HG02678 (cell line): ENCODE results near the gene ABCA13.
A peak's percentile ranks its signal among the peaks of the same experiment; 100 is the strongest.

ENCODE experiments used
- ATAC-seq: cut with Tn5 transposase; IDR thresholded peaks from one replicate; pipeline ENCODE4 v1.9.1; 2021; ENCODE audit warnings: mild to moderate bottlenecking, moderate library complexity; ENCODE audit not compliant: unreplicated experiment

The ABCA13 gene

DNA sequence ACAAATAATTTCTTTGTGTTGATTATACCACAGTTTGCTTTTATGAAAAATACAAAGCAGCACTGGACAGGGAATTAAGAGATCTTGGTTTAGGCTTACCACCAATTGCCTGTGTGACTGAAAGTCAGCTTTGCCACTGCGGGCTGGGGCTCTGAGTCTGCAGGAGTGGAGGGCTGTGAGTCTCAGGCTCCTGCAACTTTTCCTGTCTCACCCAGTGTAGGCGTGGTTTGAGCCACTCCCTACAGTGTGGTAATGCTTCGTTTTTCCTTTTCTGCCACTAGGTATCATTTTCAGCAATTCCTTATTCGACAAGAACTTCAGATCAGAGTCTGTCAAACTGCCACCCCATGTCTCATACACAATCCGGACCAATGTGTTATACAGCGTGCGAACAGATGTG lies 180.6 kb downstream of the ABCA13 start:
- no peak for ATAC-seq

DNA sequence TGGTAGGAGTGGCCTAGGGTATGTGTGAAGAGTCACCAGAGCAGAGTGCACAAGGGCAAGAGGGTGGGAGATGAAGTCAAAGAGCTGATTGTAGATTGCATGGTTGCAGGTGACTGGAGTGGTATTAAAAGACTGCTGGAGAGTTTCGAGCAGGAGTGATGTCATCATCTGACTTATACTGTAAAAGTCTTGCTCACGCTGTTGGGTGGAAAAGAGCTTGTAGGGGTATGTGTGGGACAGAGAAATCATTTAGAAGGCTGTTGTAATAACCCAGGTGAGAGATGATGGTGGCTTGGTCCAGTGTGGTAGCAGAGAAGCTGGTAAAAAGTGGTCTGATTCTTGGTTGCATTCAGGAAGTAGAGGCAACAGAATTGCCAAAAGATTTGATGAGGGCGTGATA lies 184.1 kb downstream of the ABCA13 start:
- no peak for ATAC-seq

DNA sequence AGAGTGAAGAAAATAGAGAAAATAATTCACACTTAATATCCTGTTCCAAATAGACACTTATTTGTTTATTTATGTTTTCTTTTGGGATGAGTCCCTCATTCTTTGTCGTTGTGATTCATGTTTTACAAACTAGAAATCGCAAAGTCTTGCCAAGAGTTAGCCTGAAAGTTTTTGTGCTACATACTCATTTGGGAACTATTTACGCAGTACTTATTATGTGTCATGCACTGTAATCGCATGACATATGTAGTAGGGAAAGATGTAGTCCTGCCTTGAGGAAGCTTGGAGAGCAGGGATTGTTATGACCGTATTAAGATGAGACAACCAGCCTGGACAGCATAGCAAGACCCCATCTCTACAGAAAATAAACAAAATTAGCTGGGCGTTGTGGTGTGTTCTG lies 189.3 kb downstream of the ABCA13 start:
- no peak for ATAC-seq

DNA sequence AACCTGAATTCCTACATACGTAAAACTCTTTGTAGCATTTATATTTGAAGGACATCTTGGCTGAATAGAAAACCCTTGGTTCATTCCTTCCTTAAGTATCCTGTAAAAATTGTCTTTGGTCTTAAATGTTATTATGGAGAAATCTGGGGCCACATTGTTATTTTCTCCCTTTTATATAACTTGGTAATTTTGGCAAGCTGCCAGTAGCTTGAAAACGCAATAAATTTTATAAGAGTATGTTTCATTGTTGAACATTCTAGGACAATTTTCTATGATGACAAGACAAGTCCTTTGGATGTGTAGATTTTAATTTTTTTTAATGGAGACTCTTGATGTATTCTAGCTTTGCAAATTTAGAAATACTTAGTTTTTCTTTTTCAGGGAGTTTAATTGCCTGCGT lies 191.9 kb downstream of the ABCA13 start:
- no peak for ATAC-seq

DNA sequence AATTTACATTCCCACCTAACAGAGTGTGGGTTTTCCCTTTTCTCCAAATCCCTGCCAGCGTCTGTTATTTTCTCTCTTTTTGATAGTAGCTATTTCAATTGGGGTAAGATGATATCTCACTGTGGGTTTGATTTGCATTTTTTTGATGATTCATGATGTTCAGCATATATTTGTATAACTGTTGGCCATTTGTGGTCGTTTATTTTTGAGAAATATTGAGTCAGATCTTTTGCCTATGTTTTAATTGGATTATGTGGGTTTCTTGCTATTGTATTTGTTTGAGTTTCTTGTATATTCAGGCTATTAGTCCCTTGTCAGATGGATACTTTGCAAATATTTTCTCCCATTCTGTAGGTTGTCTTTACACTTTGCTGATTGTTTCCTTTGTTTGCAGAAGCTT lies 193.8 kb downstream of the ABCA13 start:
- no peak for ATAC-seq

DNA sequence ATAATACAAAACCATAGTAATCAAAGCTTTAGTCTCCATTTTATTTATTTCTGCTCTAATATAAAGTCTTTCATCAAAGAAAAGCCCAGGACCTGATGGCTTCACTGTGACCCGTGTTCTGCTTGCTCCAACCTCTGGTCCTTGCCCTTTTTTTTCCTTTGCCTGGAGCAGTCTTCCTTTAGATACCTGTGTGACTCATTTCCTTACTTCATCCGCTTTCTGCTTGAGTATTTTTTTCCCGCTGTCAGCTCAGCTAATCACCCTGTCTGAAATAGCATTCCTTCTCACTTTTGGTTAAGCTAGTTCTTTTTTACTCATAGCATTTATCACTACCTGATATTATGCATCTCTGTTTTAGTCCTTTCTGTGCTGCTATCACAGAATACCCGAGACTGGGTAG lies 194.8 kb downstream of the ABCA13 start:
- ATAC-seq = no peak

DNA sequence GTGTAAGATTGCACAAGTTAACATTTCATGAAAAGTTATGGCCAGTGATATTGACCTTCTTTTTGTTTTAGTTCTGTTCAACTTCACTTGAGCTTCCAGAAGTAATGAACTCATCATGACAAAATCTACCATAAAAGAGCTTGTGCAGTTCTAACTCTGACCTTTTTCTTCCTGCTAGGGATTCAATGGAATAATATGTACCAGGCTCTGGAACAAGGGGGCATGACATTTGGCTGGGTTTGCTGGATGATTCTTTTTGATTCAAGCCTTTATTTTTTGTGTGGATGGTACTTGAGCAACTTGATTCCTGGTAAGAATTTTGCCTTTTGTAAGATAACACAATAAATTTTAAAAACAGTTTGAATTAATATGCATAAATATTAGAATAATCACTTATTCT lies 205.0 kb downstream of the ABCA13 start:
- no peak for ATAC-seq

DNA sequence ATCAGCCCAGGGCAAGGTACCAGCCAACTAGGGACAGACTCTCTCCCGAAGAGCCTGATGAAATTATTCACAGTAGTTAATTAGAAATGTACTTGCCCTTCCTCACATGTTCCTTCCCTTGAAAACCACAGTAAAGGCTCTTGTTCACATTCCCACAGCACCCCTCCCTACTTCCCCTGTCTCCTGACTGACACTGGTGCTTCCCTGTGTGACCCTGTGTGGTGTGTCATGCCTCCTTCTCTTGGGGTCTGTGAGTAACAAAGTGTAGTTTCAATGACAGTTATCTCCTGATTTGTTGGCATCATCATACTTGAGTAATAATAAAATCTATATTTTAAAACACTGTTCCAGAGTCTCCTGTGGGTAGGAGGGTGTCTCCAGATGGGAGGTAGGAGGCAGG lies 209.7 kb downstream of the ABCA13 start:
- ATAC-seq = no peak

DNA sequence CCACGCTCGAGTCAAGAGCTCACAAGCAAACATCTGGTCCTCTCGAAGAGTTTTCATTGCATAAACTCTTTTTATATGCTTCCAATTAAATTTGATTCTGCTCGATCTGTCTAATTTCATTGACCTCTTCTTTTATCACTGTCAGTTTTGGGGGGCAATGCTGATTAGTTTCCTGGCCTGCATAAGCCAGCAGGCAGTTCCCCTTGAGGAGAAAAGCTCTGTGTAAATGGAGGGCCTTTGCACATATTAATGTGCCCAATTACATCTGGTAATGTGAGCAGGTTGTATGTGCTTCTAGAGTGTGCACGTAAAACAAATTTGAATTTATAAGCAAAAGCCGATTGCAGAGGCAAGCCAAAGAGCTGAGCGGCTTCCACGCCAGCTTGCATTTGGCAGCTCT lies 210.3 kb downstream of the ABCA13 start:
- no peak for ATAC-seq

DNA sequence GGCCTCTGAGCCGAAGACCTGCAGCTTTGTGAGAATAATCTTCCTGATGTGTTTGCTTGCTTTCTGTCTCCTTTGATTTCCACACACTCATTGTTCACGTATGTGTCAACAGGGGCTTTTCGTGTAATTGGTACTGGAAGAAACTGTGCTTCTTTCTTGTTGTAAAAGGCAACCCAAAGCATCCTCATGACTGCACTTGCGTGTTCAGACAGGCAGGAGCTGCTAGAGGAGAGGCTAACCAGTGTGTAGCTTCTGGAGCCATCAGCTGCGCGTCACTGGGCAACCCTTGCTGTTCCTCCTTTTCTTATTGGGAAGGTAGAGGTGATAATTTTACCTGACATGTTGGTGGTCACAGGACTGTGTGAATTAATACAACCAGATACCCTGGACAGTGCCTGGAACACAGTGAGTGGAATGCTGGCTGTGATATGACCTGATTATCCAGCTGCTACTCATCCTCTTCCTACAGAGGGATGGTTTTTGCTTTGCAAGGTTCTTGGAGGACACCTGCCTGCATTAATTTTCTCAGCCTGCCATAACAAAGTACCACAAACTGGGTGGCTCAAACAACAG lies 213.0 kb downstream of the ABCA13 start:
- no peak for ATAC-seq

DNA sequence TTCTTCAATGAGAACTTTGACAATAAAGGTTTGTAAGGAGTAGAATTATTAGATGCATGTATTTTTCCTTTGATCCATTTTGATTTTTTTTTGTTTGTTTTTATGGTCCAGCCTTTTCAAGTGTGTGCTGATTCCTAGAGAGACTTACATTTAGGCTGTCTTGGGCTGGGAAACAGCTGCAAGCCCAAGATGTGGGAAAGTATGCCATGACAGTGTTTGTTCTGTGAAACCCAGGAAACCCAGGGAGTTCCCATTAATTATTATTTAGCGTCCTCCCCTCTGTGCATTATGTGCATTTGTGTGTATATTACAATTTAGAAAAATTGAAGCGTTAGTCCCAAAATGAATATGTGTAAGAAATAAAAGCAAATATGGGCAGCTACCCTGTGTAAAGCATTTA lies 216.7 kb downstream of the ABCA13 start:
- no peak for ATAC-seq

DNA sequence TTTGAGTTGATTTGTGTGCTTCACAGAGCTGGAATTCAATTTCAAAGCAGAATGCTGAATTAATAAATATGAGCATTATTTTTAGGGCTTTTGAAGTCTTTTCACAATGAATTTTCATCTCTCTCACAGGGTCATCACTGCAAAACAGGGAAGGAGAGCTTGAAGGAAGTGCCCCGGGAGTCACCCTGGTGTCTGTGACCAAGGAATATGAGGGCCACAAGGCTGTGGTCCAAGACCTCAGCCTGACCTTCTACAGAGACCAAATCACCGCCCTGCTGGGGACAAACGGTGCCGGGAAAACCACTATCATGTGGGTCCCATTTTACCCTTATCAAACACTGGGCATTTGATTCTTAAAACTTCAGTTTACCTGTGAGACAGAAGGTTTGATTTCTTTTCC lies 217.7 kb downstream of the ABCA13 start:
- ATAC-seq = no peak

DNA sequence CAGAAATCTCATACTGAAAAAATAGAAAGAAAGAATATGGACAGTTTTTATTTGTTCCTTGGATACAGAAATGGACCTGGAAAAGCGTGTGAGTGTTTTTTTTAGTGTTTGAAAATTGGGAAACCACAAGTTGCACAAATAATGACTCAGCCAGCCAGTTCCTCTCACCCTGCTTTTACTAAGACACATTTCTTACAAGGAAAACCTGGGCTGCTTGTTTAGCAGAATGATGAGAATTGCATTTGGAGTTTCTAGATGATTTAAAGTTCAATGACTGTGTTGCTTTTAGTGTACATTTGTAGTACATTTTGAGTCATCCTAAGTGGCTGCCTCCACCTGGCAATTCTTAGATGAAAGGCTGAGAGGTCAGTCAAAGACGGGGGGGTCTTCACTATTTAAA lies 218.7 kb downstream of the ABCA13 start:
- ATAC-seq = peak; percentile 46

DNA sequence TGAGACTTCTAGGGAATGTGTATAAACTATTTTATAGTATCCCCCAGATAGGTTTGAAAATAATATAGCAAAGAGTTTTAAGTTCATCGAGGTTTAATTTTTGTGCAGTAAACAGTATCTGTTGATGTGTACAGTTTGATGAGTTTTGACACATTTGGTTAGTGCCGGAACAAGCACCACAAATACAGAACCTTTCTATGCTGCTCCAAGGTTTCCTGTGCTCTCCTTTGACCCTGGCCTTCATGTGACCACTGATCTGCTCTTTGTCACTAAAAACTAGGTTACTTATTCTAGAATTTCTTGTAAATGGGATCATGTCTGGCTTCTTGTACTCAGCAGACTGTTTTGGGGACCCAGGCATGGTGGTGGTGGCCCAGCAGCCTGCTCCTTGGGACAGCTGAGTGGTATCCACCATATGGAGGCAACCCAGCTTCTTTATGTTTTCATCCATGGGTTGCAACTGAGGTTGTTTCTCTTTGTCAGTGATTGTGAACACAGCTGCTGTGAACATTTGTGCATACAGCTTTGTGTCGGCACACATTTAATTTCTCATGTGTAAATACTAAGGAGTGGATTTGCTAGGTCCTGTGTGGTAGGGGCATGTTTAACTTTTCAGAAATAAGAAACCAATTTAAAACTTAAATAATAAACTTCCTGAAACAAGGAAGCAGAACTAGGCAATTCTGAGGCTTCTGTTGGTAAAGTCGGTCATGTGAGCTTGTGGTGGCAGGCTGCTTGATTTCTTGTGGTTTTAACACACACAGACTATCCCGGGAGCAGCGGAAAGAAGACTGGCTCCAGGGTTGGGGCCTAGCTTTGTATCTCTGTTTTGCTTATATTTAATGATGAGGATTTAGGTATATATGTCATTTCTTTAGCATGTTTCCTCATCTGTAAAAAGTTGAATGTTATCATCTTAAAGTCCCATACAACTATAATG lies 219.4 kb downstream of the ABCA13 start:
- ATAC-seq = peak; percentile 32

DNA sequence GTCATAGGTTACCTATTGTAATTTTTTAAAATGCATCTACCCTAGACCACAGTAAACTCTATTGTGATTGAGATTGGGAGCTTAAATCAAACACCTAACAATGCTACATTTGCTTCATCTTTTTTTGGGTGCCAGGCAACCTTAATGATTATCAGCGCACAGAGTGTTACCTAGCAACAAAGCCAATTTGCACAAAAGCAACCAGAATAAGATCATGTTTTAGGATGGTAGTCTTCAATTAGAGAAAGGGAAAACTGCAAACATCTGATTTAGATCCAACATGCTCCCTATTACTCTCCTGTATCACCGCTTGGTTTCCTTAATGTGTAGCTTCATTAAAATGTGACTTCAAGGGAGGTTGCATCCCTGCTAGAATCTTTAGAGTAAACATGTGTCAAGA lies 226.9 kb downstream of the ABCA13 start:
- ATAC-seq = no peak

DNA sequence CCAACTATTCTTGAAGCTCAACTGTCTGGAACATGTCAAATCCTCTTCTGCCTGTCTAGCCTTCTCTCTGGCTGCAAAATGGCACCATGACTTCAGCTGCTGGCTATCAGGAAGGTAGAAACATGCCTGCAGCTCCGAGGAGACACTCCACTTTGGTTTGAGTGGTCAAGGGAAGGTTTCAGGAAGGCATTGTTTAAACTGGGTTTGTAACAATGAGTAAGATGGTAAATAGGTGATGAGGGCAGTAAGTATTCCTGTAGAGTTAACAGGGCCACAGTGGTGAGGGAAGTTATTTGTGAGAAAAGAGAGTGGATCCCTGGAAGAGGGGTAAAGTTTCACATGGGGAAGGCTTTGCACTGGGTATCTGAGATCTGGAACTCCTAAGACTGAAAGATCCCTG lies 231.5 kb downstream of the ABCA13 start:
- no peak for ATAC-seq

DNA sequence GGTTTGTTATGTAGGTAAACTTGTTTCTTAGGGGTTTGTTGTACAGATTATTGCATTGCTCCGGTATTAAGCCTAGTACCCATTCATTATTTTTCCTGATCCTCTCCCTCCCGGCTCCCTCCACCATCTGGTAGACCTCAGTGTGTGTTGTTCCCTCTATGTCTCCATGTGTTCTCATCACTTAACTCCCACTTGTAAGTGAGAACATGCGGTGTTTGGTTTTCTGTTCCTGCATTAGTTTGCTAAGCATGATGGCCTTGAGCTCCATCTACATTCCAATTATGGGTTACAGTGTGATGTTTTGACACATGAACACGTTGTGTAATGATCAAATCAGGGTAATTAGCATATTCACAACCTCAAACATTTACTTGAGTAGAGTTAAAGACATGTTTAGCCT lies 237.5 kb downstream of the ABCA13 start:
- no peak for ATAC-seq

DNA sequence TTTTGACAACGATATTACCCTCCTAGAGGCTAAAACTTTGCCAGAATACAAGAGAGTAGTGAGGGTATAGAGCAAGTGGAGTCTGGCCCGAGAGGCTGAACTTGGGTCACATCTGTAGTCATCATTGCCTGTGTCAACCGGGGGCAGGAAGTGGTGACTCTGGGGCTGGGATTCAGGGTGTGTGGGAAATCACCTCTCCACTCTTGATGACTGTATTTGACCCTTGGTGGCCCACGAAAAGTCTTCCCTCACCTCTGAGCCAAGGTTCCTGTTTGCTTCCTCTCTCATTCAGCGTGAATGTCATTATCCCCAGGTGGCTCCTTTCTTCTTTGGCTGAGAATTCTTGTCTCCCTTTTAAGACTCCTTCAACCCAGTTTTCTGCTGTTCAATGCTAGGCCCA lies 240.4 kb downstream of the ABCA13 start:
- ATAC-seq = peak; percentile 84

DNA sequence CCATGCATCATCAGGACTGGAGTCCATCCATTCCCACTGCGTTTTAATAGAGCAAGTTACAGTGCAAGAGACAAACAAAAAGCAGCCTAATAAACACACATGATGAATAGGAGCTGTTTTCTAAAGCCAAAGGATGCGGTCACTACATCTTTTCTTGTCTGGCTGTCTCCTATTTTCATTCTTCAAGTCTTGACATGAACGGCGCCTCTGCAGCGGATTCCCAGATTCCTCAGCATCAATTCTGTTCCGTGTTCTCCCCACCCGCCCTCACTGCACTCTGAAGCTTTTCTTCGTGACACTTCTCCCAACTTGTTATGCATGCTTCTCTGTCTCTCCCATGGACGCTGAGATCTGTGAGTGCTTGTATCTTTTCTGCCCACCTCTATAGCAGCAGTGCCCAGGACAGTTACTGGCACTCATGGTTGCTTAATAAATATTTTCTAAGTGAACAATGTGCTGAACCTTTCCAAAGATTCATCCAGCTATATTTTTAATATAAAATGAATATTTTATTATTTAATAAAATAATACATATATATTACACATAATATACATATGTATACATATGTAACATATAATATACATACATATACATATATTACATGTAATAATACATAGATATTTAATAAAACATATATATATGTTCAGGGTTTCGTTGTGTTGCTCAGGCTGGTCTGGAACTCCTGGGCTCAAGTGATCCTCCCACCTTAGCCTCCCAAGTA lies 242.9 kb downstream of the ABCA13 start:
- ATAC-seq = no peak

DNA sequence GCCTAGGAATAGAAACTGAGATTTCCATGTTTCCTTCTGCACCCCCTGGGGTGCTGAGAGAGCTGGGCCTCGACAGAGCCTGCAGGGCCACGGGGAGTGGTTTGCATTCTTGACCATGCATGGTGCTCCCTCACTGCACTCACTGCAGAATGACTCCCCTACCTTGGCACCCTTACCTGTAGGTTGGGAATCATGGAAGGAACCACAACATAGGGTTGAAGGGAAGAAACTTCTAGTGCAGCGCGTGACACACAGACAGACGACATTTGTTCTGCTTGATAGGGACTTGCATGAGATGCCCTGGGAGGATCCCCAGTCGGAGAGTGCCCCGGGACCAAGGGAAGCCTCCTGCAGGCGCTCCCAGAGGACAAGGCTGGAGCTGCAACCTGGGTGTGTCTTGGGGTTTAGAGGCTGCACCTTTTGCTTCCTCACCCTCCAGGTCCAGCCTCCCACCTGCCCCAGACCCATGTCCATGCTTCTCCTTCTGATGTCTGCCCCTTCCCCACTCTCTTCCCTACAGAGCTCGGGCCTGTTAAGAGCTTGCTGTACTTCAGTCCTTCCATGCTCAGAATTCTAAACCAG lies 245.2 kb downstream of the ABCA13 start:
- no peak for ATAC-seq

DNA sequence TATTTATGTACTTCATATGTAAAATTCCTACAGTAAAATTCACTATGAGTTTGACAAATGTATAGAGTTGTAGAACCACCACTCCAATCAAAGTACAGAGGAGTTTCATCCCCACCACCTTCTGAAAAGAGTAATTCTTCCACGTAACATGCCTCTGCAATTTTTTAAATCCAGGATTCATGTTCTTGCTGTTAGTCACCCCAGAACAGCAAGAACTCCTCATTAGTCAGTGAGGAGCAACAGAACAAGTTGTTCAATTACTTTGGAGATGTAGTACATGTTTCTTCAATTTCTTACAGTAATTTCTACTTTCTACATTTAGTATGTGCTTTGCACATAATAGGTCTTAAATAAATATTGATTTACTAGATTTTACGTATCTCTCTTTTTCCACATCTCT lies 248.1 kb downstream of the ABCA13 start:
- ATAC-seq = no peak

DNA sequence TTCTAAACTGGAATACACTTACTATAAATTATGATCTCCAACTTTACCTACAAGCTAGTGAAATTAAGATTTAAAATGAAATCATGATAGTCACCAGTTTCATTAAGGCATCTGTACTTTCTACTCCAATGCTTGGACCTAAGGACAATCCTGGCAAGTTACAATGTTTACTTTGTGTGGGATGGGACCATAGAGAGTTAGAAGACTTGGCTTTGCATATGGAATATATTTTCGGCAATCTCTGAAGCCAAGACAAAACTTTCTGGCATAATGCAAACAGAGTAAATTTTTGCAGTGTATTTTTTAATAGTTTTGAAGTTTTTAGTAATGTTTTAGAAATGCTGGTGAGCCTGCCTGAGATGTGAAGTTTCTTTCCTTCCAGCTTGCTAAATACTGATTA lies 248.9 kb downstream of the ABCA13 start:
- no peak for ATAC-seq
